Peyer's patch (tissue), 4 donors: ENCODE data around the gene UROD.

Experiments used
- POLR2A ChIP-seq, 2 donors: fragments of 450-650 bp; IDR thresholded peaks; one replicate each; pipeline ENCODE4 v1.5.1; 2017; ENCODE audit warnings: antibody characterized with exemption in 2 of 2, mild to moderate bottlenecking in 2 of 2, moderate library complexity in 2 of 2
- TF ChIP-seq, protein P1 (sequence below), 6 experiments: fragments of 450-650 bp in 4 of 6; fragments of 200-600 bp in 2 of 6; sonication (generic) in 1 of 6; IDR thresholded peaks; one replicate each; pipeline ENCODE4 v1.5.1; 2017 to 2019; ENCODE audit warnings: antibody characterized with exemption in 6 of 6, mild to moderate bottlenecking in 3 of 6, moderate library complexity in 1 of 6

GRCh38 chr1:45007311-45007710 lies 4.7 kb upstream of the UROD start:
- TF ChIP-seq, protein P1, sequence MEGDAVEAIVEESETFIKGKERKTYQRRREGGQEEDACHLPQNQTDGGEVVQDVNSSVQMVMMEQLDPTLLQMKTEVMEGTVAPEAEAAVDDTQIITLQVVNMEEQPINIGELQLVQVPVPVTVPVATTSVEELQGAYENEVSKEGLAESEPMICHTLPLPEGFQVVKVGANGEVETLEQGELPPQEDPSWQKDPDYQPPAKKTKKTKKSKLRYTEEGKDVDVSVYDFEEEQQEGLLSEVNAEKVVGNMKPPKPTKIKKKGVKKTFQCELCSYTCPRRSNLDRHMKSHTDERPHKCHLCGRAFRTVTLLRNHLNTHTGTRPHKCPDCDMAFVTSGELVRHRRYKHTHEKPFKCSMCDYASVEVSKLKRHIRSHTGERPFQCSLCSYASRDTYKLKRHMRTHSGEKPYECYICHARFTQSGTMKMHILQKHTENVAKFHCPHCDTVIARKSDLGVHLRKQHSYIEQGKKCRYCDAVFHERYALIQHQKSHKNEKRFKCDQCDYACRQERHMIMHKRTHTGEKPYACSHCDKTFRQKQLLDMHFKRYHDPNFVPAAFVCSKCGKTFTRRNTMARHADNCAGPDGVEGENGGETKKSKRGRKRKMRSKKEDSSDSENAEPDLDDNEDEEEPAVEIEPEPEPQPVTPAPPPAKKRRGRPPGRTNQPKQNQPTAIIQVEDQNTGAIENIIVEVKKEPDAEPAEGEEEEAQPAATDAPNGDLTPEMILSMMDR (IDR thresholded peaks at IDR 0.05), result no peak
- TF ChIP-seq POLR2A (IDR thresholded peaks at IDR 0.05), result no peak
